Thyroid gland (tissue), 4 donors: ENCODE results near the gene HTR4.

Experiments
- POLR2A ChIP-seq, 2 donors: fragments of 450-650 bp; IDR thresholded peaks; one replicate each; pipeline ENCODE4 v1.6.1; 2017; ENCODE audit warnings: antibody characterized with exemption in 2 of 2, mild to moderate bottlenecking in 2 of 2, moderate library complexity in 1 of 2
- TF ChIP-seq, protein P1 (sequence below), 6 experiments: fragments of 200-600 bp in 3 of 6; fragments of 450-650 bp in 3 of 6; sonication (generic) in 3 of 6; IDR thresholded peaks; one replicate each; pipeline ENCODE4 v1.5.1; 2016 to 2019; ENCODE audit warnings: antibody characterized with exemption in 6 of 6, mild to moderate bottlenecking in 2 of 6, inconsistent platforms in 1 of 6, moderate library complexity in 1 of 6

DNA sequence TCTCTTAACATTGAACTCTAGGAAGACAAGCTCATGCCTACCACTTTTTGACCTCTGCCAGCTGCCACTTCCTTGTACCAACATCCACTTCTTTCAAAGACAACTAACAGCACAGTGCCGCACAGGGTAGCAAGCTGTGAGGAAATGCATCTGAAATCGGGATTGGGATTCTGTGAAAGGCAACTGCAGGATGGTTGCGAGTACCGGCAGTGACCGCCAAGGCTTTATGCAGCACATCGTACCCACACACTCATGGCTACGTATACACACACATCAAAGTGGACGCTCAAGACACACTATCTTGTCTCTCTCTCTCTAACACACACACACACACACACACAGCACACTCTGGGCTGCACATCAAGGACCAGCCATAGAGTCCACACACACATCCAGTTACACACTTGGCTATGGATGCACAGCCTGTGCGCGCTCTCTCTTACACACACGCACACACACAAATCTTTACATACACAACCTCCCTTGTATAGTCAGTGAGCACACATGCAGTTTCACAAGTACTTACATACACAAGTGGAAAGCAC lies 964 bp downstream of the HTR4 start:
- TF ChIP-seq, protein P1, sequence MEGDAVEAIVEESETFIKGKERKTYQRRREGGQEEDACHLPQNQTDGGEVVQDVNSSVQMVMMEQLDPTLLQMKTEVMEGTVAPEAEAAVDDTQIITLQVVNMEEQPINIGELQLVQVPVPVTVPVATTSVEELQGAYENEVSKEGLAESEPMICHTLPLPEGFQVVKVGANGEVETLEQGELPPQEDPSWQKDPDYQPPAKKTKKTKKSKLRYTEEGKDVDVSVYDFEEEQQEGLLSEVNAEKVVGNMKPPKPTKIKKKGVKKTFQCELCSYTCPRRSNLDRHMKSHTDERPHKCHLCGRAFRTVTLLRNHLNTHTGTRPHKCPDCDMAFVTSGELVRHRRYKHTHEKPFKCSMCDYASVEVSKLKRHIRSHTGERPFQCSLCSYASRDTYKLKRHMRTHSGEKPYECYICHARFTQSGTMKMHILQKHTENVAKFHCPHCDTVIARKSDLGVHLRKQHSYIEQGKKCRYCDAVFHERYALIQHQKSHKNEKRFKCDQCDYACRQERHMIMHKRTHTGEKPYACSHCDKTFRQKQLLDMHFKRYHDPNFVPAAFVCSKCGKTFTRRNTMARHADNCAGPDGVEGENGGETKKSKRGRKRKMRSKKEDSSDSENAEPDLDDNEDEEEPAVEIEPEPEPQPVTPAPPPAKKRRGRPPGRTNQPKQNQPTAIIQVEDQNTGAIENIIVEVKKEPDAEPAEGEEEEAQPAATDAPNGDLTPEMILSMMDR (IDR thresholded peaks at IDR 0.05) = no peak
- no peak for TF ChIP-seq POLR2A (IDR thresholded peaks at IDR 0.05)
